Stimulated activated naive CD4-positive, alpha-beta T cell (primary cell): Measurements from ENCODE around the gene IRF8.
"Not testable (repeated sequence)": the region's sequence is repeated elsewhere in the genome, so short reads cannot be mapped to it uniquely, and the experiment has no call there.

Experiments
- DNase-seq, 6 experiments: peaks; one replicate each; lab custom pipeline; 2025; lab: John Stamatoyannopoulos, UW

Gene IRF8

DNA sequence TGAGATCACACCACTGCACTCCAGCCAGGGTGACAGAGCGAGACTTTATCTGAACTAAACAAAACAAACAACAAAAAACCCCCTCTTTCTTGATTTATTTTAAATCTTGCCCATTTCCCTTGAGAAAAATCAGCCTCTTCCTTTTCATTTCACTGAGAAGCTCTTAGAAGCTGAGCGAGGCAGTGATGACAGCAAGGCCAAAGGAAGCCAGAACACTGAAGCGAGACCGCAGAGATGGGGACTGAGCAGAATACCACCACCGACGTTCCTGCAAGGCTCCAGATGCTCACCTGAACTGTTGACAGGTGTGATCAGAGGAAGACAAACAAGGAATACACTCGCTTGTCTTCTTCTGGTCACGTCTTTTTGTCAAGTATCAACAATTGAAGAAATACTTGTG lies 30.5 kb upstream of the IRF8 start:
- DNase-seq: no peak

DNA sequence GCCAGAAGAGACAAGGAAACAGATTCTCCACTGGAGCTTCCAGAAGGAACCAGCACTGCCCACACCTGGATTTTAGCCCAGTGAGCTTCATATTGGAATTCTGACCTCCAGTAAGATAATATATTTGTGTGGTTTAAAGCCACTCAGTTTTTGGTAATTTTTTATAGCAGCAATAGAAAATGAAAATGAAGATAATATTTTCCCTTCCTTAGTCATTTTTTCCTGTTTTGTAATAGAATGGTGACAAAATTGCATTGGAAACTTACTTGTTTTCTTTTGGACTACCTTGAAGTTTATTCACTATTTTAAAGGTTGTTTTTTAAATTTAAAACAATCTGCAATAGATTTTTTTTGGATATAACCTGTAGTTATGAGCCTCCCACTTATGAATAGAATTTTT lies 29.8 kb upstream of the IRF8 start:
- DNase-seq: no peak

DNA sequence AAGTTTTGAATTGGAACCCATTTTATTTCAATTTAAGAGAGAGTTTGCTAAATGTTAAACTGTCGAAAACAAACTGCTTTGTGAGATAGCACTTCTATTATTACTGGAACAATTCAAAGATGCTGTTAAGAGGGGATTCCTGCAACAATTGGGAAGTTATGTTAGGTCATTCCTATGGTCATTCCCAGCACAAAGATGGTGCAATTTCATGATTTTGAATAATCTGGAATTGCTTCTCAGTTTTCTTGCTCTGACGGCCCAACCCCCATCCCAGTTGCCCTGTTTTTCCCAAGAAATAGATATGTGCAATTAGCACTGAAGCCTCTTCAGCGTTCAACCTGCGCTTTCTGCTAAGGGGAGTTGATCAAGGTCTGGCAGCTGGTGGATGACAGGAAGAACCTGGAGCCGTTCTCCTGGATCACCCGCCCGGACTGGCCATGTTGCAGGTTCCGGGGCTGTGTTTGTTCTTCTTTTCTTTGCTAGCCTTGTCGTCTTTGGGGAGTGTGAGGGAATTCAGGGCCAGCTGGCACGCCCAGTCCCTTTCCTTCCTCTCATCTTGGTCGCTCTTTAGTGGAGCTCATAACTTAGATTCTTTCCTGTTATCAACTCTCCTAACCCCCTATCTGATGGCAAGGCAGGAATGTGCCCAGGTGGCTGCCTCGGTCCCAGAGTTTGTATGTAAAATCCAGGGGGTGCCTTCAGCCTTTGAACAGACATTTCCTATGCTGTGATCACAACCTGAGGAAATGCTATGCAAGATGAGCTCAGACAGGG lies 29.0 kb upstream of the IRF8 start:
- DNase-seq: no peak

DNA sequence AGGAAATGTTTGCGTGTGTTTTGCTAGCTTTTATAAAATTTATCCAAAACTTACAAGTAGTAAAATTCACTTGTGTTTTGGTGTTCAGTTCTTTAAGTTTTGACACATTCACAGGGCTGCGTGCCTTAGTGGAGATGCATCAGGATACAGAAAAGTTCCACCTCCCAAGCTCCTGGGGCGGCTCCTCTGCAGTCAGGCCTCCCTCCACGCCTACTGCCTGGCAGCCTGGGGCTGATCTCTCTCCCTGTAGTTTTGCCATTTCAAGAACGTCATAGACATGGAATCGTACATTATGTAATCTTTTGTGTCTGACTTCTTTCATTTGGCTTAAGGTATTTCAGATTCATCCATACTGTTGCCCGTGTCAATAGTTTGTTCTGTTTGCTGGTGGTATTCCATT lies 27.2 kb upstream of the IRF8 start:
- no peak for DNase-seq

GRCh38 chr16:85872734-85873133 lies 26.2 kb upstream of the IRF8 start:
- no peak for DNase-seq

DNA sequence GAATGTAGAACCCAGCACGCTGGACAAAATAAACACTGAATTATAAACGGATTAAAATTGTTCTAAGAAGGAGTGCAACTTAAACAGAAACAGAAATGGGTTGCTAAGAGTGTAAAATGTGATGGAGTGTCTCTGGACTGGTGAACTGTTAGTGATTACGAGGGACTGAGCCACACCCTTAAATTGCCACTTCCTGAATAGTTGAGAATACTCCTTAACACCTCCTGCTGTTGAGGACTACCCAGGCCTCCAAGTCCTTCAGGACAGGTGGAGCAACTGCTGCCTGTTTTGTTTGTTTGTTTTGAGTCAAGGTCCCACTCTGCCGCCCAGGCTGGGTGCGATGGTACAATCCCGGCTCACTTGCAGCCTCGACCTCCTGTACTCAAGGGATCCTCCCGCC lies 25.8 kb upstream of the IRF8 start:
- no peak for DNase-seq

DNA sequence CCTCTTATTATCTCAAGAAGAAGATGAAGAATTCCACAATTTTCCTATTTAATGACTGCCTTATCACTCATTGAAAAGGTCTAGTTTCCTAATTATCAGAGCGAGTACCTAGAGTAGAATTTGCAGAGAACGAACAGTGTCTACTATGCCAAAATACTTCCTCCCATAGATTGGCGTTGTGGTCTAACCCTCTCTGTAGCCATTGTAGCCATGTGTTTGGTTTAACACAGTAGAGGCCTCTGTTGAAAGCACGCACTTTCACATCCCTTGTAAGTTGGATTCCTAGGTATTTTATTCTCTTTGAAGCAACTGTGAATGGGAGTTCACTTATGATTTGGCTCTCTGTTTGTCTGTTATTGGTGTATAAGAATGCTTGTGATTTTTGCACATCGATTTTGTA lies 24.9 kb upstream of the IRF8 start:
- not testable (repeated sequence) for DNase-seq

- DNase-seq: no peak
Observed at GRCh38 chr16:85878407-85878806, 20.6 kb upstream of the IRF8 start.

DNA sequence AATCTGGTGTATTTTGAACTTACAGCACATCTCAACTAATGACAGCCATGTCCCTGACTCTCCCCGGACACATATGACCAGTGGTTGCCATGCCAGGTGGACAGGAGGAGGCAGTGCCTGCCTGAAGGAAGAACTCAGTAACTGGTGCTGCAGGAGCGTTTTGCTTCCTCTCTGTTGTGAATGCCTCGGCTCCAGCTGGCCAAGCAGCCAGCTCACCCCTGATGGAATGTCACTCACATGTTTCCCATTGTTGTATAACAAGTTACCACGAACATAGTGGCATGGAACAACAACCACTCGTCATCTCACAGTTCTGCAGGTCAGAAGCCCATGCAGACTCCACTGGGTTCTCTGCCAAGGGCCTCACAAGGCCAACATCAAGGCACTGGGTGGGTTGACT lies 20.1 kb upstream of the IRF8 start:
- no peak for DNase-seq

GRCh38 chr16:85879549-85879948 lies 19.4 kb upstream of the IRF8 start:
- DNase-seq: no peak

DNA sequence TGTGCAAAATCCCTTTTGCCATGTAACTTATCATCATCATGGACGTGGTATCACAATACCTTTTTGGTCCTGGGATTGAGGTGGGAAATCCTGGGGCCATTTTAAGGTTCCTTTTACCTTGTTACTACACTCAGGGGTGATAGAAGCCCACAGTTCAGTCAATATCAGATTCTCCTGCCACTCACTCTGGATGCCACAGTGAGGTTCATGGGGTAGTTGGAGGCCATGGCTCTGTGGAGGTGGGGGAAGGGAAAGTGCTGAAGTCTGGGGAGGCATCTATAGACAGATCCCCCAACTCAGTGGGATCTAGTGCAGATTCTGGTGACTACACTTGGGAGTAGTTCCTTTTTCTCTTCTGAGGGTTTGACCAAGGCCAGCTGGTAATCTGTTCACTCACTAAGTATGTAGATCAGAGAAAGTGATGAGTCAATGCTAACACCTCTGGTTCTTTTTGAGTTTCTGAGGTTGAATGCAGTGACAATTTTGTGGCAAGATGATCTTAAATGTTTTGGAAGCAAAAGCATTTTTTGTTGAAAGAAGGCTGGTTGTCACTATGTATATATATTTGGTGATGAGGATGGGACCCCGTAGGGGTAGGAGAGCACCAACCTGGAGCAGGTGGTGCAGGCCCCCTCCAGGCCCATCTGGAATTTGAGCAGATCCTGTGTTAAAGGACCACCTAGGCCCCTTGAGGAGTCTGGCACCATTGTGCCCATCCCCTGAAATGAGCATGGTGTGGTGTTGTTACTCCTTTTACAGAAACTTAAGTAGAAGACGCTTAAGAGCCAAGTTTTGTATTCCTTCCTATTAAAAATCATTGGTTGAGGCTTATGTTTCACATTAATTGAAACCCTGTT lies 18.8 kb upstream of the IRF8 start:
- no peak for DNase-seq

DNA sequence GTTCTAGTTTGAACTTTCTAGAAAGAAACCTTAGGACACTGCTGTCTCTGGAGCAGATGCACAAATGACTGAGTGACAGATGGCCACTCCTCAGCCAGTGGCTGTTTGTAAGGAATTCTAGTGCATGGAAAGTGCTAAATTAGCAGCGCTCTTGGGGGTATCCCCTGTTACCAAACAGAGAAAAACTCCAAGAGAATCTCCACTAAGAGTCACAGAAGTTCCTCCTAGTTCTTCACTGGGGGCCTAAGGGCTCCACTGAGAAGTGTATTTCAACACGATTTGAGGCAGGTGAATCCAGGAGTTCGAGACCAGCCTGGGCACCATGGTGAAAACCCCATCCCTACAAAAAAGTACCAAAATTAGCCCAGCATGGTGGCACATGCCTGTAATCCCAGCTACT lies 18.1 kb upstream of the IRF8 start:
- no peak for DNase-seq

GRCh38 chr16:85881436-85881835 lies 17.5 kb upstream of the IRF8 start:
- DNase-seq: no peak

- no peak for DNase-seq
Observed at GRCh38 chr16:85882181-85882810, 16.7 kb upstream of the IRF8 start.

- no peak for DNase-seq
Observed at GRCh38 chr16:85883813-85884212, 15.1 kb upstream of the IRF8 start.

GRCh38 chr16:85884808-85885463 lies 14.0 kb upstream of the IRF8 start:
- DNase-seq: no peak

- no peak for DNase-seq
Observed at GRCh38 chr16:85885537-85885936, 13.4 kb upstream of the IRF8 start.

DNA sequence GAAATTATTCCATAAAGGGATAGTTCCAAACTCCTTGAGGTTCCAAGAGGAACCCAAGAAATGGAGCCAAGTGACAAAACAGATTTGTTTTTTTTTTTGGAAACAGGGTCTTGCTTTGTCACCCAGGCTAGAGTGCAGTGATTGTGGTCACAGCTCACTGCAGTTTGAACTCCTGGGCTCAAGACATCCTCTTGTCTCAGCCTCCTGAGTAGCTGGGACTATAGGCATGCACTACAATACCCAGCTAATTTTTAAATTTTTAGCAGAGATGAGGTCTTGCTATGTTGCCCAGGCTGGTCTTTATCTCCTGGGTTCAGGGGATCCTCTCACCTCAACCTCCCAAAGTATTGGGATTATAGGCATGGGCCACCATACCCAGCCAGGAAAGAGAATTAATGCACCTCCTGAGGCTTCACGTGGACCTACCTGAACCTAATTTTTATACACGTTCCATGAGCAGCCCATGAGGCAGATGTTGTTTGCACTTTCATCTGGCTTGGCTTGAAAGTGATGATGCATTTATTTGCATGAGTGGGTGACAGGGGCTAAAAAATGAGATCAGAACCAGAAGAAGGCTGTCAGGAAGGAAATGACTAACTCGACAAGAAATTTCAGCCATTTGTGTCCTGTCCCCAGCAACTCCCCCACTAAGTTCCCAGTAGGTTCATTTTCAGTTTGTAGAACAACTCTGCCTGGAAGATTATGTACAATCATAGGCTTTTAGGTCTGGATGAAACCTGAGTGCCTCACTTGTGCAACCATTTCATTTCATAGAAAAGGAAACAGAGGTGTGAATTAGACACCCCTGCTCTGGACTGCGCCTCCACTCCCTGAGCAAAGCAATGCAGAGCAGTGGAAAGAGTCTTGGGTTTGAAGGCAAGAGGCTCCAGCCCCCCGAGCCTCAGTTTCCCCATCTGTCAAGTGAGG lies 10.3 kb upstream of the IRF8 start:
- DNase-seq: no peak

DNA sequence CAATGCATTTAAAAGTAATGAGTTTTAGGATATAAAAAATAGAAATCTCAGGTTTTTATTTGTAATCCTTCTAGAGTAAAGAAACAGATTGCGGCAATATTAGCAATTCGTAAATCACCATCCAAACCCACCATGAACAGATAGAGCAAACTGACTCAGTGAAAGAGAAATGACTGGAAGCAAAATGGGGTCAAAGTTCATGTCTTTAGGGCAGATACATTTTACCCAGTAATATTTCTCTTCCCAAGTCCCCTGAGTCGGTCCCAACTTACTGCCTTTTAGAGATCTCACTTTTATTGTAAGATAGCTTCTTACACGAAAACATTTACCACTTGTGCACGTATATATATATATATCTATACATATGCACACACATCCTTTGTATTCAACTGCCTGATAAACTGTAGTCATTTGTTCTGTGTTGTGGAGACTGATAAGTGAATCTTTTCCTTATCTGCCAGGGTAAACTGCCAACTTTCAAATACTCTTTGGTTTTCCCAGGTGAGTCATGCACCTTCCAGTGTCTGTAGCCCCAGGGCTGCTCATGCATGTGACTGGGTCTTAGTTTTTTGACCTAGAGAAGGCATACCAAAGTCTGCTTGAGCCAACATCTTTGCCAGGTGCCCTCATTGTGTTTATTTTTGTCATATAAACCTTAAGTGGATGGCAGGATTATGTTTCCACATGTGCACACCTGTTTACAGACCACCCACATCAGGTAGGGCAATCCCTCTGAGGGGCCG lies 7.8 kb upstream of the IRF8 start:
- no peak for DNase-seq

- DNase-seq: no peak
Observed at GRCh38 chr16:85891776-85892166, 7.2 kb upstream of the IRF8 start.

GRCh38 chr16:85892760-85893159 lies 6.2 kb upstream of the IRF8 start:
- DNase-seq: no peak
